HepG2 (cell line): ENCODE results near the gene ZFPM1. TPM values are rescaled to one million over a fixed set of nuclear protein-coding genes. Genes with fewer than 3 reads are reported as not detected.

Experiments
- ATF7 ChIP-seq, 2 experiments: fragments of 450-650 bp in 1 of 2; sonication (generic) in 1 of 2; formaldehyde crosslinking in 1 of 2; IDR thresholded peaks; 2 replicates each; pipeline versions ENCODE4 v1.4.0 to v1.6.1; 2016 to 2020; ENCODE audit warnings: antibody characterized with exemption in 1 of 2, mild to moderate bottlenecking in 1 of 2, missing genetic modification reagents in 1 of 2
- BORCS8-MEF2B ChIP-seq: sonication (generic); formaldehyde crosslinking; IDR thresholded peaks from 2 replicates; pipeline ENCODE4 v1.8.0; 2022; ENCODE audit warnings: mild to moderate bottlenecking, missing genetic modification reagents
- GATAD1 ChIP-seq: IDR thresholded peaks from 2 replicates; pipeline ENCODE4 v1.6.1; 2016; ENCODE audit warnings: missing genetic modification reagents, missing compliant biosample characterization
- GFI1 ChIP-seq: sonication (generic); formaldehyde crosslinking; IDR thresholded peaks from 2 replicates; pipeline ENCODE4 v1.5.0; 2020; ENCODE audit warnings: missing genetic modification reagents, mild to moderate bottlenecking, borderline replicate concordance
- HNRNPK ChIP-seq: fragments of 200-400 bp; formaldehyde crosslinking; IDR thresholded peaks from 2 replicates; pipeline ENCODE4 v1.6.1; 2018; ENCODE audit warnings: low read length, low read depth, moderate library complexity, mild to moderate bottlenecking; ENCODE audit not compliant: poor library complexity, severe bottlenecking
- KAT2B ChIP-seq: fragments of 150-350 bp; IDR thresholded peaks from 2 replicates; pipeline ENCODE4 v1.6.1; 2014; ENCODE audit warnings: low read depth, low read length, borderline replicate concordance
- MATR3 ChIP-seq: sonication (generic); formaldehyde crosslinking; IDR thresholded peaks from 2 replicates; pipeline ENCODE4 v1.4.0; 2020; ENCODE audit warnings: missing genetic modification reagents
- MBD4 ChIP-seq: IDR thresholded peaks from 2 replicates; pipeline ENCODE4 v1.6.1; 2012; ENCODE audit warnings: low read length, inconsistent platforms, borderline replicate concordance
- PHF20 ChIP-seq: sonication (generic); formaldehyde crosslinking; IDR thresholded peaks from 2 replicates; pipeline ENCODE4 v1.5.0; 2020; ENCODE audit warnings: mild to moderate bottlenecking, missing genetic modification reagents
- SETDB1 ChIP-seq: sonication (generic); formaldehyde crosslinking; IDR thresholded peaks from 2 replicates; pipeline ENCODE4 v1.5.1; 2020; ENCODE audit warnings: missing genetic modification reagents, mild to moderate bottlenecking, borderline replicate concordance
- TBP ChIP-seq: sonication (generic); formaldehyde crosslinking; IDR thresholded peaks from 2 replicates; pipeline ENCODE4 v1.5.0; 2020; ENCODE audit warnings: missing genetic modification reagents
- THAP11 ChIP-seq: IDR thresholded peaks from 2 replicates; pipeline ENCODE4 v1.6.1; 2016; ENCODE audit warnings: missing biosample characterization, missing genetic modification reagents
- ZNF121 ChIP-seq: sonication (generic); formaldehyde crosslinking; IDR thresholded peaks from 2 replicates; pipeline ENCODE4 v1.5.0; 2020; ENCODE audit warnings: mild to moderate bottlenecking, missing genetic modification reagents
- ZNF343 ChIP-seq: sonication (generic); formaldehyde crosslinking; IDR thresholded peaks from 2 replicates; pipeline ENCODE4 v1.4.0; 2020; ENCODE audit warnings: mild to moderate bottlenecking, missing genetic modification reagents
- ZNF446 ChIP-seq: sonication (generic); formaldehyde crosslinking; IDR thresholded peaks from 2 replicates; pipeline ENCODE4 v1.5.0; 2020; ENCODE audit warnings: mild to moderate bottlenecking, missing genetic modification reagents
- ZNF589 ChIP-seq: sonication (generic); formaldehyde crosslinking; conservative IDR thresholded peaks from 2 replicates; pipeline ENCODE4 v1.8.0; 2022; ENCODE audit warnings: mild to moderate bottlenecking, moderate library complexity, missing genetic modification reagents
- ZNF616 ChIP-seq: sonication (generic); formaldehyde crosslinking; IDR thresholded peaks from 2 replicates; pipeline ENCODE4 v1.5.0; 2020; ENCODE audit warnings: low read depth, mild to moderate bottlenecking, missing genetic modification reagents
- ZNF878 ChIP-seq: sonication (generic); formaldehyde crosslinking; IDR thresholded peaks from 2 replicates; pipeline ENCODE4 v1.8.1; 2023; ENCODE audit warnings: mild to moderate bottlenecking, missing genetic modification reagents, moderate library complexity
- polyA plus RNA-seq, 8 experiments: library from polyadenylated mRNA; depleted of rRNA in 3 of 8; stranded (reverse) in 7 of 8; unstranded in 1 of 8; fragments of >200 nt; fragmentation: Illumina TruSeq in 4 of 8; extraction: Trizol in 4 of 8; gene quantifications; 2 replicates each; pipeline versions ENCODE4 v1.2.1 to v1.2.3, GENCODE V29; 2011 to 2016; ENCODE audit warnings: low read depth in 4 of 8, missing spikeins in 1 of 8, mixed read lengths in 1 of 8; ENCODE audit not compliant: insufficient read depth in 1 of 8
- total RNA-seq, 5 experiments: library from RNA; depleted of rRNA; stranded (reverse); fragments of >200 nt; fragmentation: Illumina TruSeq; extraction: Trizol; gene quantifications; 2 replicates each; pipeline ENCODE4 v1.2.3, GENCODE V29; 2016; ENCODE audit warnings: low read depth in 1 of 5
- TF ChIP-seq, protein P1 (sequence below): sonication (generic); formaldehyde crosslinking; IDR thresholded peaks from 2 replicates; pipeline ENCODE4 v1.4.0; 2020; ENCODE audit warnings: mild to moderate bottlenecking, missing genetic modification reagents
- TF ChIP-seq, protein P2 (sequence below): sonication (generic); formaldehyde crosslinking; IDR thresholded peaks from 2 replicates; pipeline ENCODE4 v1.8.1; 2023; ENCODE audit warnings: mild to moderate bottlenecking, missing genetic modification reagents

The ZFPM1 gene
- total and polyA plus RNA-seq, 2 of the 13 experiments (the other 11 are each of a cell fraction or from before 2014, with no cell fraction given) = 1.3 to 3.8 TPM

DNA sequence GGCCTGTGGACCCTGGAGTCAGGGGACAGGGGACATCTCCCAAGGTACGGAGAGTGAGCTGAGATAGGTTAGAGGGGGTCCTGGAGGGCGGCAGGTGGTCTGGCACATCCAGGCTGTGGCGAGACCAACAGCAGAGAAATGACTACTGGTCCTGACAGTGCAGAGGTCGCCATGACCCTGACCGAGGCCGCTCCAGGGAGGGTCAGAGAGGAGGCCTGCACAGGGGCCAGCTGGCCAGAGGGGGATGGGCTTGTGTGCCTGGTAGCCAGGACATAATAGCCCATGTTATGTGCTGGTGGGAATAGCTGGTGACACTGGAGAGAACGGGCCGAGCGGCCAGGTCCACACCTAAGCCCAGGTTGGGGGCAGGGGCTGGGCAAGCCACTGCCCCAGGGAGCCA lies 76.5 kb downstream of the ZFPM1 start (continued):
- TF ChIP-seq, protein P1, sequence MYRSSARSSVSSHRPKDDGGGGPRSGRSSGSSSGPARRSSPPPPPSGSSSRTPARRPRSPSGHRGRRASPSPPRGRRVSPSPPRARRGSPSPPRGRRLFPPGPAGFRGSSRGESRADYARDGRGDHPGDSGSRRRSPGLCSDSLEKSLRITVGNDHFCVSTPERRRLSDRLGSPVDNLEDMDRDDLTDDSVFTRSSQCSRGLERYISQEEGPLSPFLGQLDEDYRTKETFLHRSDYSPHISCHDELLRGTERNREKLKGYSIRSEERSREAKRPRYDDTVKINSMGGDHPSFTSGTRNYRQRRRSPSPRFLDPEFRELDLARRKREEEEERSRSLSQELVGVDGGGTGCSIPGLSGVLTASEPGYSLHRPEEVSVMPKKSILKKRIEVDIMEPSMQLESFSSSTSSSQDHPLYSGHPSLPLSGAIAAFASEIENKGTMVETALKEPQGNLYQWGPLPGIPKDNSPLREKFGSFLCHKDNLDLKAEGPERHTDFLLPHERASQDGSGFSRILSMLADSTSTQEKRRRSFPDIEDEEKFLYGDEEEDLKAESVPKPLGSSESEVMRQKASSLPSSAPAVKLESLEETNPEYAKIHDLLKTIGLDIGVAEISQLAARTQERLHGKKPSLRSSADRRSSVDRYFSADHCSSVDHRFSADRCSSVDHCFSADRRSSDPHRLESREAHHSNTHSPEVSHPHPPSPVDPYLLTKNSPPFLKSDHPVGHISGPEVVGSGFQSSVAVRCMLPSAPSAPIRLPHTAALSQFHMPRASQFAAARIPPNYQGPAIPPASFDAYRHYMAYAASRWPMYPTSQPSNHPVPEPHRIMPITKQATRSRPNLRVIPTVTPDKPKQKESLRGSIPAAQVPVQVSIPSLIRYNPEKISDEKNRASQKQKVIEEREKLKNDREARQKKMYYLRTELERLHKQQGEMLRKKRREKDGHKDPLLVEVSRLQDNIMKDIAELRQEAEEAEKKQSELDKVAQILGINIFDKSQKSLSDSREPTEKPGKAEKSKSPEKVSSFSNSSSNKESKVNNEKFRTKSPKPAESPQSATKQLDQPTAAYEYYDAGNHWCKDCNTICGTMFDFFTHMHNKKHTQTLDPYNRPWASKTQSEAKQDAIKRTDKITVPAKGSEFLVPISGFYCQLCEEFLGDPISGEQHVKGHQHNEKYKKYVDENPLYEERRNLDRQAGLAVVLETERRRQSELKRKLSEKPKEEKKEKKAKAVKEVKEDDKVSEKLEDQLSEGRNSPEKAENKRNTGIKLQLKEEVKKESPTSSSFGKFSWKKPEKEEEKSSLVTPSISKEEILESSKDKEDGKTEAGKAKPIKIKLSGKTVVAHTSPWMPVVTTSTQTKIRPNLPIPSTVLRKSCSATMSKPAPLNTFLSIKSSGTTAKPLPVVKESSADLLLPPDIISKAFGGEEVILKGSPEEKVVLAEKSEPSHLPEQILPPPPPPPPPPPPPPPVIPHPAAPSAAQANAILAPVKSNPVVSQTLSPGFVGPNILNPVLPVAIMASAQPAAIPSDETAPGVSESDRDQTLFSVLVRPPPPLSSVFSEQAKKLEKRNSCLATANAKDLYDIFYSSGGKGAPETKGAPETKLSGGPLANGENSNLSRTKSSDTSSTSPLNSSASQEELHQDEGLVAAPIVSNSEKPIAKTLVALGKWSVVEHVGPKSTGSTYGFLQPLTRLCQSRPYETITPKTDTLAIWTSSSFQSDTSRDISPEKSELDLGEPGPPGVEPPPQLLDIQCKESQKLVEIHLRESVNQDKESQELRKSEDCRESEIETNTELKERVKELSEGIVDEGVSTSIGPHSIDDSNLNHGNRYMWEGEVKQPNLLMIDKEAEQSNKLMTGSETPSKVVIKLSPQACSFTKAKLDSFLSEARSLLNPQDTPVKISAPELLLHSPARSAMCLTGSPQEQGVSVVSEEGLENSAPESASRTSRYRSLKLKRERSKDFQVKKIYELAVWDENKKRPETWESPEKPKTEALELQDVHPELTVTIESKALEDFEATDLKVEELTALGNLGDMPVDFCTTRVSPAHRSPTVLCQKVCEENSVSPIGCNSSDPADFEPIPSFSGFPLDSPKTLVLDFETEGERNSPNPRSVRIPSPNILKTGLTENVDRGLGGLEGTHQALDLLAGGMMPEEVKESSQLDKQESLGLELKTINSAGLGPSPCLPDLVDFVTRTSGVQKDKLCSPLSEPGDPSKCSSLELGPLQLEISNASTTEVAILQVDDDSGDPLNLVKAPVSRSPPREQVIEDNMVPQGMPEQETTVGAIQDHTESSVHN = no peak
- TF ChIP-seq ZNF589 (CRISPR knock-in tag) (no peak), GATAD1 (no peak), BORCS8-MEF2B (CRISPR knock-in tag) (no peak), ZNF343 (CRISPR knock-in tag) (no peak), ZNF121 (CRISPR knock-in tag) (no peak), KAT2B (no peak), PHF20 (CRISPR knock-in tag) (no peak), ZNF446 (no peak), SETDB1 (no peak), THAP11 (CRISPR knock-in tag) (no peak), ZNF878 (CRISPR knock-in tag) (no peak), GFI1 (CRISPR knock-in tag) (no peak), HNRNPK (no peak), TBP (CRISPR knock-in tag) (no peak), MBD4 (no peak), ATF7 (IDR thresholded peaks at IDR 0.05) (no peak), ATF7 (CRISPR knock-in tag; IDR thresholded peaks at IDR 0.05) (no peak), MATR3 (CRISPR knock-in tag) (no peak), ZNF616 (CRISPR knock-in tag) (no peak)
- TF ChIP-seq, protein P2, sequence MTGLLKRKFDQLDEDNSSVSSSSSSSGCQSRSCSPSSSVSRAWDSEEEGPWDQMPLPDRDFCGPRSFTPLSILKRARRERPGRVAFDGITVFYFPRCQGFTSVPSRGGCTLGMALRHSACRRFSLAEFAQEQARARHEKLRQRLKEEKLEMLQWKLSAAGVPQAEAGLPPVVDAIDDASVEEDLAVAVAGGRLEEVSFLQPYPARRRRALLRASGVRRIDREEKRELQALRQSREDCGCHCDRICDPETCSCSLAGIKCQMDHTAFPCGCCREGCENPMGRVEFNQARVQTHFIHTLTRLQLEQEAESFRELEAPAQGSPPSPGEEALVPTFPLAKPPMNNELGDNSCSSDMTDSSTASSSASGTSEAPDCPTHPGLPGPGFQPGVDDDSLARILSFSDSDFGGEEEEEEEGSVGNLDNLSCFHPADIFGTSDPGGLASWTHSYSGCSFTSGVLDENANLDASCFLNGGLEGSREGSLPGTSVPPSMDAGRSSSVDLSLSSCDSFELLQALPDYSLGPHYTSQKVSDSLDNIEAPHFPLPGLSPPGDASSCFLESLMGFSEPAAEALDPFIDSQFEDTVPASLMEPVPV (CRISPR knock-in tag) = no peak
- TF ChIP-seq, all 625 proteins: peak for 8
